ENCODE results near the gene CYTH3. TPM values are rescaled to one million over a fixed set of nuclear protein-coding genes. Genes with fewer than 3 reads are reported as not detected.

Gene CYTH3
- total and polyA plus RNA-seq, 9 of the 15 experiments (the other 6 are each of a cell fraction or from before 2014, with no cell fraction given) = 0.25 to 15.2 (median 11.4) TPM

- TF ChIP-seq, protein P1, sequence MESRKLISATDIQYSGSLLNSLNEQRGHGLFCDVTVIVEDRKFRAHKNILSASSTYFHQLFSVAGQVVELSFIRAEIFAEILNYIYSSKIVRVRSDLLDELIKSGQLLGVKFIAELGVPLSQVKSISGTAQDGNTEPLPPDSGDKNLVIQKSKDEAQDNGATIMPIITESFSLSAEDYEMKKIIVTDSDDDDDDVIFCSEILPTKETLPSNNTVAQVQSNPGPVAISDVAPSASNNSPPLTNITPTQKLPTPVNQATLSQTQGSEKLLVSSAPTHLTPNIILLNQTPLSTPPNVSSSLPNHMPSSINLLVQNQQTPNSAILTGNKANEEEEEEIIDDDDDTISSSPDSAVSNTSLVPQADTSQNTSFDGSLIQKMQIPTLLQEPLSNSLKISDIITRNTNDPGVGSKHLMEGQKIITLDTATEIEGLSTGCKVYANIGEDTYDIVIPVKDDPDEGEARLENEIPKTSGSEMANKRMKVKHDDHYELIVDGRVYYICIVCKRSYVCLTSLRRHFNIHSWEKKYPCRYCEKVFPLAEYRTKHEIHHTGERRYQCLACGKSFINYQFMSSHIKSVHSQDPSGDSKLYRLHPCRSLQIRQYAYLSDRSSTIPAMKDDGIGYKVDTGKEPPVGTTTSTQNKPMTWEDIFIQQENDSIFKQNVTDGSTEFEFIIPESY (CRISPR knock-in tag; IDR thresholded peaks at IDR 0.05) = peak; percentile 71; the same call in 1 of the 2 replicates
Observed at GRCh38 chr7:6273380-6273837, 985 bp upstream of the CYTH3 start (continued).

- Histone ChIP-seq H3K4me2 (ENCODE audit: insufficient read depth, low read length) (peak overlapping the region; percentile 93), H3K27ac (ENCODE audit: extremely low read depth, low read depth, low read length) (peak overlapping the region; percentile 67), H3K4me3 (peak overlapping the region; percentile 78), H3K9ac (ENCODE audit: insufficient read depth in 1 of 2, low read depth in 2 of 2, low read length in 2 of 2) (peak overlapping the region; percentile 76 to 95), H4K20me1 (replicated peaks; ENCODE audit: control insufficient read depth, insufficient read depth, low read length) (no peaks in the 10 kb centered on the region), H3K79me2 (ENCODE audit: control insufficient read depth, insufficient read depth, low read length) (peaks cover 44% of the 10 kb centered on the region), H3K36me3 (ENCODE audit: control insufficient read depth, insufficient read depth, low read length) (no peaks in the 10 kb centered on the region), H3K9me1 (ENCODE audit: control insufficient read depth, insufficient read depth, low read length) (no peaks in the 10 kb centered on the region), H3K4me1 (replicated peaks in 1 of 2; ENCODE audit: control insufficient read depth in 2 of 2, insufficient read depth in 2 of 2, low read length in 2 of 2) (peaks cover 32 to 40% of the 10 kb centered on the region in 2 experiments; a peak in 4 of 5 replicates), H3K27me3 (ENCODE audit: control insufficient read depth in 2 of 2, insufficient read depth in 2 of 2, low read length in 2 of 2) (no peaks in the 10 kb centered on the region), H2AFZ (ENCODE audit: low read depth, low read length) (peak overlapping the region; percentile 80), H3K9me3 (replicated peaks; ENCODE audit: control insufficient read depth, insufficient read depth, low read depth, low read length) (no peaks in the 10 kb centered on the region)
- in situ Hi-C loops (cut with MboI) = no loop called here
- FAIRE-seq (no peak), ATAC-seq (peak; percentile 48), DNase-seq (ENCODE audit: extremely low read depth in 1 of 4, low spot score in 3 of 4) (peak; percentile 43 to 58 (median 54))
- WGBS (ENCODE audit: insufficient coverage, low coverage, missing lambda C conversion rate) = 1% methylated on average over 33 of the region's 74 CpGs
- ChIA-PET CTCF (ENCODE audit: low intra/inter-chr PET ratio) (no interaction called here), POLR2A (interaction anchor here (0.7 to 1.3 kb wide), 4 partner anchors 13 to 236 kb away, joined by 3 to 7 read pairs (median 4); no protein-coding TSS in a partner anchor)
- intact Hi-C loops (cut with micrococcal nuclease) = loop anchor here (5.0 kb wide), 1 partner anchor 45 kb away; no protein-coding TSS in a partner anchor
- no TSS peak for BruUV-seq (replicated peaks)
- TF ChIP-seq ZNF347 (CRISPR knock-in tag; IDR thresholded peaks at IDR 0.05; ENCODE audit: low read depth) (no peak), TFAP4 (CRISPR knock-in tag; IDR thresholded peaks at IDR 0.05; ENCODE audit: borderline replicate concordance) (peak; percentile 45; the same call in 1 of the 2 replicates), NCOR1 (IDR thresholded peaks at IDR 0.05) (no peak), ZNF280B (CRISPR knock-in tag; IDR thresholded peaks at IDR 0.05) (no peak), ERF (CRISPR knock-in tag; IDR thresholded peaks at IDR 0.05) (no peak), CLOCK (CRISPR knock-in tag; IDR thresholded peaks at IDR 0.05; ENCODE audit: borderline replicate concordance) (no peak), SMAD3 (CRISPR knock-in tag; conservative IDR thresholded peaks at IDR 0.05) (no peak)
- TF ChIP-seq, protein P2, sequence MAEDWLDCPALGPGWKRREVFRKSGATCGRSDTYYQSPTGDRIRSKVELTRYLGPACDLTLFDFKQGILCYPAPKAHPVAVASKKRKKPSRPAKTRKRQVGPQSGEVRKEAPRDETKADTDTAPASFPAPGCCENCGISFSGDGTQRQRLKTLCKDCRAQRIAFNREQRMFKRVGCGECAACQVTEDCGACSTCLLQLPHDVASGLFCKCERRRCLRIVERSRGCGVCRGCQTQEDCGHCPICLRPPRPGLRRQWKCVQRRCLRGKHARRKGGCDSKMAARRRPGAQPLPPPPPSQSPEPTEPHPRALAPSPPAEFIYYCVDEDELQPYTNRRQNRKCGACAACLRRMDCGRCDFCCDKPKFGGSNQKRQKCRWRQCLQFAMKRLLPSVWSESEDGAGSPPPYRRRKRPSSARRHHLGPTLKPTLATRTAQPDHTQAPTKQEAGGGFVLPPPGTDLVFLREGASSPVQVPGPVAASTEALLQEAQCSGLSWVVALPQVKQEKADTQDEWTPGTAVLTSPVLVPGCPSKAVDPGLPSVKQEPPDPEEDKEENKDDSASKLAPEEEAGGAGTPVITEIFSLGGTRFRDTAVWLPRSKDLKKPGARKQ (CRISPR knock-in tag; IDR thresholded peaks at IDR 0.05) = no peak
Observed at GRCh38 chr7:6271694-6272440, 557 bp downstream of the CYTH3 start.

Data from K562 (cell line).